GM19099 (cell line): Measurements from ENCODE around the gene CASR.

Source experiments
- POLR2A ChIP-seq: IDR thresholded peaks from 3 replicates; pipeline ENCODE4 v1.6.1; 2011; ENCODE audit warnings: low read depth; ENCODE audit not compliant: insufficient read length; ENCODE audit errors: extremely low read depth

CASR gene

DNA sequence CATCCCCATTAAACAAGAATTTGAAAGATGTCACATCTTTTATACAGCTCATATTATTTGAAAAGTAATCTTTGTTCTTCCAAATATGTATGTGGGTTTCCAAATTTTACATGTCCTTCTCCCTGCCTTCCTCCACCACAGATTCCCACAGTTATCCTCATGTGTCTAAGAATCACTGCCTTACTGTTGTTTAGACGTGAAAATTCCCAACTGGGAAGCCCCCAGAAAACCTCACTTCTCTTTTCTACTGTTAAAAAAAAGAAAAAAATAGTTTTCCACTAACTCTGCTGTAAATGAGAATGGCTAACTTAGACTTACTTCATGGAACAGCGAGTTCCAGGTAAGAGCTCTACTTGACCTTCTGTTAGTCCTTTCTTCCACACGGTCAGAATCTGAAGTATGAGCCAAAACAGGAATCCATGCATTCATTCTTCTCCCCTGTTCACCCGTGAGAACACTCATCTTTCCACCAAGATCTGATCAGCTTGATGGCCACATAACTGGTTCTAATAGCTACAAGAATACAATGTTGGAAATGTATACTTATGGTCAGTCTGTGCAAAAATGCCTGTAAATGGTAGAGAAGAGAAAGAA is 123.7 kb downstream of the CASR start:
- no peak for TF ChIP-seq POLR2A

DNA sequence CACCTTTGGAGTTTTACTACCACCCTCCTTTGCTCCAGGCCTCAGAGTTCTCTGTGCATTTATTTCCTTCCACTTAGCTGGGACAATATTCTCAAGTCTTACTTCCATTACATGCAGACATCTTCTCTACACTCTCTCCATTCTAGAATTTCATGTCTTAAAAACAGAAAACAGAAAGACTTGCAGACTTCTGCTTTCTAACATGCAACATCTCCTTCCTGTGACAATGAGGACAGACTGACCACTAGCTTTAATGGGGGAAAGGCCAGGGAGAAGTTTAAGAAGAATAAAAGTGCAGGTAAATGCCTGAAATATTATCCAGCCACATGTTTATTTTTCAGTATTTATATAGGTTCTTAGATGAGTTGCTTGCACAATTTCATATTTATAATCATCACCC is 124.5 kb downstream of the CASR start:
- TF ChIP-seq POLR2A, result no peak

DNA sequence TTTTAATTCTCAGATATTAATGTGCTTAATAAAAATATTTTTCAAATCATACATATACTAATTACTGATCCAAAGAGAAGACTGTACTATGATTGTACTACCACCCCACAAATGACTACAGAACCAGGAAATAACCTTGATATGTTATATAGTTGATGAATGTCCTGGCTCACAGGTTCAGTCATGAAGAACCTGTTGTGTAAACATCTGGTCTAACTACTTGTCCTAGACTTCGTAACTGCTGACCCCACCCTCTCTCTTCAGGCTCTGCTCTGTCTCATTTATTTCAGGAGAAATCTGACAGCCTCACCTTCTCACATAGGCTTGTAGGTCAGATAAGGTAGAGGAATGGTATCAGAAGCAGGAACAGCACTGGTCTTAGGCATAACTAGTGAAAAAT is 126.9 kb downstream of the CASR start:
- TF ChIP-seq POLR2A, result no peak

DNA sequence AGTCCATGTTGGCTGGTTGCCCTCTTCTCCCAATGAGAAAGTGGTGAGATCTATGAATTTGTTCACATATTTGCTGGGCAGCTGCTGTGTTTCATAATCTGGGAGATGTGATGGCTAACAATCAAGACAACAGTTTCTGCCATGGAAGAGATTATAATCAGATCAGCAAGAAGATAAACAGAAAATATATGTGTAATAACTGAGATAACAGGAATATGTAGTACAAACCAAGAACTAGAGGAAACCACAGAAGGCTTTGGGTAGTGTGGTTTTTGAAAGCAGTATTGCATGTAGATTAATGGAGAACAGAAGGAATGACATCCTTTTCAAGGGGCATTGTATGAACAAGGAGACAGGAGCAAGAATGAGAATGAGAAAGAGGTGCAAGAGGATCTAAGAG is 129.4 kb downstream of the CASR start:
- no peak for TF ChIP-seq POLR2A

DNA sequence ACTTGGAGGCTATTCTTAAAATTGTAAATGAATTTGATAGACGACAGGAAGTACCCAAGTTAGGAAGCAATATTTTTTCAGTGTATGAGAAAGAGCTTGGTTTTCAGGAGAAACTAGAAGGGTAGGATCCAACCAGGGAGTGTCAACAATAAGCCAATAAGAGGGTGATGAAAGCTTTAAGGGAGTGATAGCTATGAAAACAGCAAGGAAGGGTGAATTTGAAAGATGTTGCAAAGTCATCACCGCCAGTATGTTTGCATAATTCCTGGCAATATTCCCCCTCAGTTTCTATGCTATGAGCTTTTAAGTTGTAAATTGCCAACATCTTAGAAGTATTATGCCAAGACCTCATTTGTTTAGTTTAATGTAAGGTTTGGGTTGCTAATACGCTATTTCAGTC is 129.8 kb downstream of the CASR start:
- TF ChIP-seq POLR2A, result no peak

DNA sequence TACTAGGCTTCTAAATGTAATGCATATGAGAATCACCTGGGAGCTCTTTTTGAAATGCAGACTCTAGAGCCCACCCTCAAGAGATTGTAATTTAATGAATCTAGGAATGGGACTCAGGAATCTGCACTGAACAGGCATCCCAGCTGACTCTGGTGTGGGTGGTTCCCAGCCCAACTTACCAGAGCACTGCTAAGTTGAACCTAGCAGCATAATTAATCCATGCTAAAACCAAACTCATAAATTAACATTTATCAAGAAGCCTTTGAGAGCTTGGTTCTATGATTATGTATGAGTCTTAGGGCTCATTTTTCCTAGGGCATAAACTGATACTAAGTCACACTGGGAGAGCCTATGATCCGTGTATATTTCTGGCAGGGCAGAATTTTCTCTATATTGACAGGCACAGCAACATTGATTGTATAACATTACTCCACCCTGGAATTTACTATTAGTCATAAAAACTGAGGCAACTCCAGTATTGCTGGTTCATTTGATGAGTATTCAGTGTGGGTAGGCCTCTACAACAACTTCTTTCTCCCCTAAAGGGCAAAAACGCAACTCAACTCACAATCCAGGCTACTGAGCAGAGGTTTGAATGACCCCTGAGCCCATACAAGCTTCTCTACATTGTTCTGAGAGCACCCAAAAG is 130.9 kb downstream of the CASR start:
- TF ChIP-seq POLR2A, result no peak

DNA sequence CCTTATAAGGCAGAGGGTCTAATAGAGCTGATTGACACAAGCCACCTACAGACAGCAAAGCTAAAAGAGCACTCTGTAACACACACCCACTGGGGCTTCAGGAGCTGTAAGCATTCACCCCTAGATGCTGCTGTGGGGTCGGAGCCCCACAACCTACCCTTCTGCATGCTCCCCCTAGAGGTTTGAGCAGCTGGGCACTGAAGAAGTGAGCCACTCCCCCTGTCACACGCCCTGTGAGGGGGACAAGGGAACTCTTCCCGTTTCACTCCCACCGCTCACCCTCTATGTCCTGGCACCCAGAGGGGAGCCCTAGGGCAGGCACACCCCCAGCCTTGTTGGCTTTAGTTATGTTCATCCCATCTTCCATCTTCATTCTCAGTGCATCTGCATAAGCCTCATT is 132.2 kb downstream of the CASR start:
- TF ChIP-seq POLR2A, result no peak

DNA sequence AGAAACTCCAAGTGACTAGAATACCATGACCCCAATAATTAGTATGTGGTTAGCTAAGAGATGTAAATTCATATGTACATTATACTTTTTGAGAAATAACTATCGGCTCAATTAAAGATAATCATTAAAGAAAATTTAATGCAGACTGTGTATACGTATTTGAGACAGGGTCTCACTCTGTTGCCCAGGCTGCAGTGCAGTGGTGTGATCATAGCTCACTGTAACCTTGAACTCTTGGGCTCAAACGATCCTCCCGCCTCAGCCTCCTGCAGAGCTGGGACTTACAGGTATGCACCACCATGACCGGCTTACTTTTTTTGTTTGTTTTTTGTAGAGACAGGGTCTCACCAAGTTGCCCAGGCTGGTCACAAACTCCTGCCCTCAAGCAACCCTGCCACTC is 132.9 kb downstream of the CASR start:
- TF ChIP-seq POLR2A, result no peak

DNA sequence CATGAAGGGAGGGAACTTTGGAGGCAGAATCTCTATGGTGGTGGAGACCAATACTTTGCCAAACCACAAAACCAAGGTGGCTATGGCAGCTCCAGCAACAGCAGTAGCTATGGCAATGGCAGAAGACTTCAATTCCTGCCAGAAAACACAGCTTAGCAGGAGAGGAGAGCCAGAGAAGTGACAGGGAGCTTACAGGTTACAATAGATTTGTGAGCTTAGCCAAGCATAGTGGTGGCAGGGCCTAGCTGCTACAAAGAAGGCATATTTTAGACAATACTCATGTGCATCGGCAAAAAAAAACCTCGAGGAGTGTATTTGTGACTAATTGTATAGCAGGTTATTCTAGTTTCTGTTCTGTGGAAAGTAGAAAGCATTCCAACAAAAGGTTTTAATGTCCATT is 135.2 kb downstream of the CASR start:
- TF ChIP-seq POLR2A, result no peak

DNA sequence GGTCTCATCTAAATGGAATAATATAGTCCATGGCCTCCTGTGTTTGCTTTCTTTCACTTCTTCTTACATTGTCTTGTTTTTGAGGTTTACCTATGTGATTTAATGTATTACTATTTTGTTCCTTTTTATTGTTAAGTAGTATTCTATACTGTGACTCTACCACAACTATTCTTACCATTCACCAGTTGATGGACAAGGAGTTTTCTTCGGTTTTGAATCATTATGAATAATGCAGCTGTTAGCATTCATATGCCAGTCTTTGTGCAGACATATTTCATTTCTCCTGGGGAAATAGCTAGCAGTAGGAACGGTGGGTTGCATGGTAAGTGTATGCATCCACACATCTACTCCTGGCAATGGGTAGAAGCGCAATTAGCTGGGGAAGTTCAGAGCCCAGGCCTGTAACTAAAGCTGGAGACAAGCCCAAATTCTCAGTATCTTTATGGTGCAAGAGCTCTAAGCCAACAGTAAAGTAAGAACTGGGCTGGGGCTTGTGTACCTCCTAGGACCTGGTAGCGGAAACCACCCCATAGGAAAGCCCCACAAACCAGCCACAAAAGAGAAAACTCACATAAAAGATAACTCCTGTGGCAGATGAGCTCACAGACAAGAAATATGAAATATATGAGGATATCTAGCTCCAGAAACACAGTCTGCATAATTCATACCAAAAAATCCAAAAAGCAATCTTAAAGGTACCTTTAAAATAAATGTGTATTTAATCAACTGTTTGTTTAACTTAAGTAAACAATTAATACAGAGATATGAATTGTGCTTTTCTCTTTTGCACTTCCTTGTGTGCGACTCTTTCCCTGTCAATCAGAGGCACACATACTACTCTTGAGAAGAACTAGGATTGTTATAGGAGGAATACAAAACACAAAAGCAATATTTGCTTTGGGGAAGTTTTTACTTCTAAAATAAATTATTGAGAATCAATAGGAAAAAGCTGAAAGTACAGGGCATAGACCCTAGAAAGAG is 138.9 kb downstream of the CASR start:
- TF ChIP-seq POLR2A, result no peak

DNA sequence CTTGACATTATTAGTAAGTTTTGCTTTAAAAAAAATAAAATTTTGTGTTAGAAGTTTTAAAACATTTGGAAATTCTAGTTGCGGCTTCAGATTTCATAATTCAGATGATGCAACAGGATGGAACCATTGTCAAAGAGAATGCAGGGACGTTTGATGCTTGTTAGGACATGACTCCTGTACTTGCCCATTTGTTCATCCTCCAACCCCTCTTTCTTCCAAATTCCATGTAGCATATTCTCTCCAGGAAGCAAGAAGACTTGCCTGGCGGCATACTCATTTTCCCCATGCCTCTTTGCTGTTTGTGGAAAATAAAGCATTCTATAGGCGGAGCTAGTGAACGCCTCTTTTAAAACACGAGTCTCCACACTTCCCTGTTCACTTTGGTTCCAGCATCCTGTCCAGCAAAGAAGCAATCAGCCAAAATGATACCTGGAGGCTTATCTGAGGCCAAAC is 141.4 kb downstream of the CASR start, which contains the start of gene CSTA:
CSTA (plus strand) TSS at position 378 of the 453 bp plus-strand sequence; CDS start at position 423, 45 bp downstream.
- TF ChIP-seq POLR2A, result no peak

DNA sequence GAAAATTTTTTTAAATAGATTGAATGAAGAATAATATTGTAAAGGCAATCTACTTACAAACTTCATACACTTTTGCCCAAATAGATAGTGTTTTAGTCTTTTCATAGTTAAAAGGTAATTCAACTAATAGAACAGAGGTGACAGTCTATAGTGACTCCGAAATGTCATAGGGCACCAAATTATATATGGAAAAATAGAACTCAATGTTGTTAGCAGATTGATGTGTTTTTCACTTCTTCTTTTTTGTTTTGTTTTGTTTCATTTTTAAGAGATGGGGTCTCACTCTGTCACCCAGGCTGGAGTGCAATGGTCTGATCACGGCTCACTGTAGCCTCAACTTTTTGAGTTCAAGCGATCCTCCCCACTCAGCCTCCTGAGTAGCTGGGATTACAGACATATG is 142.3 kb downstream of the CASR start:
- TF ChIP-seq POLR2A, result no peak

DNA sequence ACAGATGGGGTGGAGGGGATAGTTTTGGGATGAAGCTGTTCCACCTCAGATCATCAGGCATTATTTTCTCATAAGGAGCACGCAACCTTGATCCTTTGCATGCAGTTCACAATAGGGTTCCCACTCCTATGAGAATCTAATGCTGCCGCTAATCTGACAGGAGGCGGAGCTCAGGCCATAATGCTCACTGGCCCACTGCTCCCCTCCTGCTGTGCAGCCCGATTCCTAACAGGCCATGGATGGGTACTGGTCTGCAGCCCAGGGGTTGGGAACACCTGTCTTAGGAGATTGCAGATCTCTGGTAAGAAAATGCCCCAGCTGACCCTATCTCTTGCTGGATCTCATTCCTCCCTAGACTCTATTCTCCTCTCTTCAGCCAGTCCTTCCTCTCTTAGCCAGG is 148.4 kb downstream of the CASR start:
- TF ChIP-seq POLR2A, result no peak

DNA sequence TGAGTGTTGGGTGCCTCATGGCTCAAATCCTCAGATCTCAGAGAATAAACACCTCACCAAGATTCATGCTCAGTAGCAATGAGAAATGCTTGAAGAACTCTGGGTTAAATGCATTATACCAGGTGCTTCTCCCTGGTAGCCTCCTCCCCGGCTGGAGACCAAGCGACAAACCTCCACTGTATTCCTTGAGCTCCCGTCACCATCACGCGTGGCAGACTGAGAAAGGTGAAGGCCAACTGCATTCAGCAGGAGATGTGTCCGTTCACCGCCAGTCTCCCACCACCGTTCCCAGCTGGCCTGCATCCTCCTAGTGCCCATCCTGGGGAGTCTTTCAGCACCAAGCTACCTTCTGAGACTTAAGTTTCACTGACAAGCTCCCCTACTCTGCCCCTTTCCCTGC is 149.1 kb downstream of the CASR start:
- no peak for TF ChIP-seq POLR2A
